Measurements from ENCODE around the gene HMX1. TPM values are rescaled to one million over a fixed set of nuclear protein-coding genes. Genes with fewer than 3 reads are reported as not detected.

The HMX1 gene
- total and polyA plus RNA-seq, 2 experiments from 2014 or later = 0.69 TPM; not detected in 1

GRCh38 chr4:8916351-8916885 is 44.8 kb upstream of the HMX1 start (continued):
- TF ChIP-seq, protein P1, sequence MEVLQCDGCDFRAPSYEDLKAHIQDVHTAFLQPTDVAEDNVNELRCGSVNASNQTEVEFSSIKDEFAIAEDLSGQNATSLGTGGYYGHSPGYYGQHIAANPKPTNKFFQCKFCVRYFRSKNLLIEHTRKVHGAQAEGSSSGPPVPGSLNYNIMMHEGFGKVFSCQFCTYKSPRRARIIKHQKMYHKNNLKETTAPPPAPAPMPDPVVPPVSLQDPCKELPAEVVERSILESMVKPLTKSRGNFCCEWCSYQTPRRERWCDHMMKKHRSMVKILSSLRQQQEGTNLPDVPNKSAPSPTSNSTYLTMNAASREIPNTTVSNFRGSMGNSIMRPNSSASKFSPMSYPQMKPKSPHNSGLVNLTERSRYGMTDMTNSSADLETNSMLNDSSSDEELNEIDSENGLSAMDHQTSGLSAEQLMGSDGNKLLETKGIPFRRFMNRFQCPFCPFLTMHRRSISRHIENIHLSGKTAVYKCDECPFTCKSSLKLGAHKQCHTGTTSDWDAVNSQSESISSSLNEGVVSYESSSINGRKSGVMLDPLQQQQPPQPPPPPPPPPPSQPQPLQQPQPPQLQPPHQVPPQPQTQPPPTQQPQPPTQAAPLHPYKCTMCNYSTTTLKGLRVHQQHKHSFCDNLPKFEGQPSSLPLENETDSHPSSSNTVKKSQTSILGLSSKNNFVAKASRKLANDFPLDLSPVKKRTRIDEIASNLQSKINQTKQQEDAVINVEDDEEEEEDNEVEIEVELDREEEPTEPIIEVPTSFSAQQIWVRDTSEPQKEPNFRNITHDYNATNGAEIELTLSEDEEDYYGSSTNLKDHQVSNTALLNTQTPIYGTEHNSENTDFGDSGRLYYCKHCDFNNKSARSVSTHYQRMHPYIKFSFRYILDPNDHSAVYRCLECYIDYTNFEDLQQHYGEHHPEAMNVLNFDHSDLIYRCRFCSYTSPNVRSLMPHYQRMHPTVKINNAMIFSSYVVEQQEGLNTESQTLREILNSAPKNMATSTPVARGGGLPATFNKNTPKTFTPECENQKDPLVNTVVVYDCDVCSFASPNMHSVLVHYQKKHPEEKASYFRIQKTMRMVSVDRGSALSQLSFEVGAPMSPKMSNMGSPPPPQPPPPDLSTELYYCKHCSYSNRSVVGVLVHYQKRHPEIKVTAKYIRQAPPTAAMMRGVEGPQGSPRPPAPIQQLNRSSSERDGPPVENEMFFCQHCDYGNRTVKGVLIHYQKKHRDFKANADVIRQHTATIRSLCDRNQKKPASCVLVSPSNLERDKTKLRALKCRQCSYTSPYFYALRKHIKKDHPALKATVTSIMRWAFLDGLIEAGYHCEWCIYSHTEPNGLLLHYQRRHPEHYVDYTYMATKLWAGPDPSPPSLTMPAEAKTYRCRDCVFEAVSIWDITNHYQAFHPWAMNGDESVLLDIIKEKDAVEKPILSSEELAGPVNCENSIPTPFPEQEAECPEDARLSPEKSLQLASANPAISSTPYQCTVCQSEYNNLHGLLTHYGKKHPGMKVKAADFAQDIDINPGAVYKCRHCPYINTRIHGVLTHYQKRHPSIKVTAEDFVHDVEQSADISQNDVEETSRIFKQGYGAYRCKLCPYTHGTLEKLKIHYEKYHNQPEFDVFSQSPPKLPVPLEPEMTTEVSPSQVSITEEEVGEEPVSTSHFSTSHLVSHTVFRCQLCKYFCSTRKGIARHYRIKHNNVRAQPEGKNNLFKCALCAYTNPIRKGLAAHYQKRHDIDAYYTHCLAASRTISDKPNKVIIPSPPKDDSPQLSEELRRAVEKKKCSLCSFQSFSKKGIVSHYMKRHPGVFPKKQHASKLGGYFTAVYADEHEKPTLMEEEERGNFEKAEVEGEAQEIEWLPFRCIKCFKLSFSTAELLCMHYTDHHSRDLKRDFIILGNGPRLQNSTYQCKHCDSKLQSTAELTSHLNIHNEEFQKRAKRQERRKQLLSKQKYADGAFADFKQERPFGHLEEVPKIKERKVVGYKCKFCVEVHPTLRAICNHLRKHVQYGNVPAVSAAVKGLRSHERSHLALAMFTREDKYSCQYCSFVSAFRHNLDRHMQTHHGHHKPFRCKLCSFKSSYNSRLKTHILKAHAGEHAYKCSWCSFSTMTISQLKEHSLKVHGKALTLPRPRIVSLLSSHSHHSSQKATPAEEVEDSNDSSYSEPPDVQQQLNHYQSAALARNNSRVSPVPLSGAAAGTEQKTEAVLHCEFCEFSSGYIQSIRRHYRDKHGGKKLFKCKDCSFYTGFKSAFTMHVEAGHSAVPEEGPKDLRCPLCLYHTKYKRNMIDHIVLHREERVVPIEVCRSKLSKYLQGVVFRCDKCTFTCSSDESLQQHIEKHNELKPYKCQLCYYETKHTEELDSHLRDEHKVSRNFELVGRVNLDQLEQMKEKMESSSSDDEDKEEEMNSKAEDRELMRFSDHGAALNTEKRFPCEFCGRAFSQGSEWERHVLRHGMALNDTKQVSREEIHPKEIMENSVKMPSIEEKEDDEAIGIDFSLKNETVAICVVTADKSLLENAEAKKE (CRISPR knock-in tag; IDR thresholded peaks at IDR 0.05) = no peak
- TF ChIP-seq ZNF114 (CRISPR knock-in tag; IDR thresholded peaks at IDR 0.05) = no peak

DNA sequence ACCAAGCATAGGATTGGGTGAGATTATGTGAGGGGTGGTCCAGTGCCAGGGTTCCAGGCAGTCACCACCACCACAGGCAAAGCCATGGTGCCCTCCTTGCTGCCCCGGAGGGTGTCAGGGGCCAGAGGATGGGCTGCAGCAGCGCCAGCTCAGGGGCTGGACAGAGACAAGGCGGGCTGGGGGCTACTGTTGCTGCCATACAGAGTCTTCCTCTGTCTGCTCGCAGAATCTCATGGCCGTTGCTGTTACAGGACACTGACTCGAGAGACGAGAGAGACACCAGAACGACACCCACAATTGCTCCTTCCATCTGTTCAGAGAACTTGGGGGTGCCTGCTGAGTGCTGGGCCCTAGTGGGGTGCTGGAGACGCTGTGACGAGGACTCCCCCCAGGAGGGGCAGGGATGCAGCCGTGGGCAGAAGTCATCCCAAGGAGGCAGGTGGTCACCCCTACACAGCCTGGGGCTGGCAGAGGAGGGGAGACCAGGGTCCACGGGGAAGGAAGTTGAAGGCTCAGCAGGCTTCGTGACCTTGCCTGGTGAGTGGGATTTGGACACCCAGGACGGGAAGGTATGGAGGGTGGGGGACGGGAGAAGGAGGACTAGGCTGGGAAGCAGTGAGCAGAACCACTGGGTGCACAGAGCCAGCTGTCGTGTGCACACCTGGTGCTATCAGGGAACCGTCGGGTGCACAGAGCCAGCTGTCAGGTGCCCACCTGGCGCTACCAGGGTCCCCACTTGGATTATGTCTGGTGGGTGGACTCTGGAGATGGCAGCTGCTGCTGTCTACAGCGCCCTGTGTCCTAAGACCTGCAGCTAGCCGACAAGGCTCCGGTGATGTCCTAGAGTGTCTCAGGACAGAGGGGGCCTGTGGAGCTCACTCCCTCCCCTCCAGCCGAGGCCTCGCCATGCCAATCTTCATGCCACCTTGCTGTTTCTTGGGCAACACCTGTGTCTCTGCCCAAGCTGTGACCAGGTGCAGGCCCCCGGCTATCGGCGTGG is 43.9 kb upstream of the HMX1 start:
- Histone ChIP-seq H3F3A (replicated peaks; ENCODE audit: low read depth) (no peaks in the 10 kb centered on the region), H3K4me2 (no peak overlapping the region), H4K20me1 (replicated peaks; ENCODE audit: insufficient read depth) (no peaks in the 10 kb centered on the region), H3K27me3 (ENCODE audit: insufficient read depth) (no peaks in the 10 kb centered on the region), H3K27ac (ENCODE audit: low read depth) (no peak overlapping the region), H3K9me2 (ENCODE audit: insufficient read depth) (no peaks in the 10 kb centered on the region), H3K79me2 (replicated peaks; ENCODE audit: insufficient read depth) (no peaks in the 10 kb centered on the region), H3K4me3 (no peak overlapping the region), H2AFZ (no peak overlapping the region), H3K36me3 (ENCODE audit: insufficient read depth) (no peaks in the 10 kb centered on the region), H3K4me1 (ENCODE audit: insufficient read depth) (no peaks in the 10 kb centered on the region)
- Mint-ChIP-seq H3K27me3 (ENCODE audit: insufficient read depth, low read depth, poor library complexity) (peaks cover 15% of the 10 kb centered on the region), H3K9me3 (no peaks in the 10 kb centered on the region), H3K27ac (no peak overlapping the region), H3K36me3 (ENCODE audit: low read depth) (no peaks in the 10 kb centered on the region), H3K4me3 (no peak overlapping the region), H3K4me1 (no peaks in the 10 kb centered on the region)
- no peak for DNase-seq (ENCODE audit: low spot score)
- no peak for TF ChIP-seq JUNB (IDR thresholded peaks at IDR 0.05; ENCODE audit: unreplicated experiment)
- TF ChIP-seq STAT1 (IDR thresholded peaks at IDR 0.05; ENCODE audit: unreplicated experiment) = no peak
- TF ChIP-seq, protein P2, sequence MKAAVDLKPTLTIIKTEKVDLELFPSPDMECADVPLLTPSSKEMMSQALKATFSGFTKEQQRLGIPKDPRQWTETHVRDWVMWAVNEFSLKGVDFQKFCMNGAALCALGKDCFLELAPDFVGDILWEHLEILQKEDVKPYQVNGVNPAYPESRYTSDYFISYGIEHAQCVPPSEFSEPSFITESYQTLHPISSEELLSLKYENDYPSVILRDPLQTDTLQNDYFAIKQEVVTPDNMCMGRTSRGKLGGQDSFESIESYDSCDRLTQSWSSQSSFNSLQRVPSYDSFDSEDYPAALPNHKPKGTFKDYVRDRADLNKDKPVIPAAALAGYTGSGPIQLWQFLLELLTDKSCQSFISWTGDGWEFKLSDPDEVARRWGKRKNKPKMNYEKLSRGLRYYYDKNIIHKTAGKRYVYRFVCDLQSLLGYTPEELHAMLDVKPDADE (IDR thresholded peaks at IDR 0.05) = no peak
- TF ChIP-seq EZH2 (IDR thresholded peaks at IDR 0.05; ENCODE audit: low read depth, unreplicated experiment) = no peak
- no peak for ATAC-seq
